ENCODE measurements around the gene CDC42EP5.
"Not testable (repeated sequence)": the region's sequence is repeated elsewhere in the genome, so short reads cannot be mapped to it uniquely, and the experiment has no call there.

The CDC42EP5 gene

GRCh38 chr19:54446349-54446748 lies 26.7 kb downstream of the CDC42EP5 start:
- not testable (repeated sequence) for DNase-seq

GRCh38 chr19:54444737-54445136 lies 28.4 kb downstream of the CDC42EP5 start:
- DNase-seq, result no peak

GRCh38 chr19:54440641-54441040 lies 32.5 kb downstream of the CDC42EP5 start:
- no peak for DNase-seq

- DNase-seq, result peak in 1 of 2 donors; percentile 54
These were observed 33.8 kb downstream of the CDC42EP5 start for GRCh38 chr19:54439174-54439851.

- DNase-seq, result no peak
These were observed 36.4 kb downstream of the CDC42EP5 start for GRCh38 chr19:54436628-54437252.

- no peak for DNase-seq
These were observed 37.0 kb downstream of the CDC42EP5 start for GRCh38 chr19:54436031-54436523.

GRCh38 chr19:54435551-54436016 lies 37.5 kb downstream of the CDC42EP5 start:
- no peak for DNase-seq

GRCh38 chr19:54434873-54435214 lies 38.3 kb downstream of the CDC42EP5 start:
- no peak for DNase-seq

GRCh38 chr19:54434112-54434872 lies 38.8 kb downstream of the CDC42EP5 start:
- DNase-seq, result no peak

GRCh38 chr19:54433697-54434096 lies 39.4 kb downstream of the CDC42EP5 start:
- no peak for DNase-seq

- no peak for DNase-seq
These were observed 40.9 kb downstream of the CDC42EP5 start for GRCh38 chr19:54432144-54432738.

- DNase-seq, result no peak
These were observed 41.7 kb downstream of the CDC42EP5 start for GRCh38 chr19:54431255-54431838.

GRCh38 chr19:54430306-54431254 lies 42.5 kb downstream of the CDC42EP5 start:
- no peak for DNase-seq

GRCh38 chr19:54429545-54430227 lies 43.4 kb downstream of the CDC42EP5 start:
- no peak for DNase-seq

- no peak for DNase-seq
These were observed 44.0 kb downstream of the CDC42EP5 start for GRCh38 chr19:54429176-54429495.

GRCh38 chr19:54428323-54429175 lies 44.5 kb downstream of the CDC42EP5 start:
- DNase-seq, result no peak

GRCh38 chr19:54427586-54427985 lies 45.5 kb downstream of the CDC42EP5 start:
- DNase-seq, result no peak

GRCh38 chr19:54426291-54426931 lies 46.7 kb downstream of the CDC42EP5 start:
- DNase-seq, result no peak

GRCh38 chr19:54425382-54425723 lies 47.7 kb downstream of the CDC42EP5 start:
- DNase-seq, result no peak
